Activated T-cell treated with anti-CD3 and anti-CD28 coated beads, Interleukin-2, amount 50 U/mL, for 24 hours (primary cell): ENCODE measurements around the gene MT1G.
A peak's percentile ranks its signal among the peaks of the same experiment; 100 is the strongest.
"Not testable (repeated sequence)": the region's sequence is repeated elsewhere in the genome, so short reads cannot be mapped to it uniquely, and the experiment has no call there.

Experiments used
- DNase-seq: peaks from one replicate; pipeline ENCODE4 v3.0.0-alpha.2; 2020
- H3K27ac Mint-ChIP-seq: 2 replicates; pipeline ENCODE4 v1.8.0; 2020; ENCODE audit warnings: mild to moderate bottlenecking, mixed read lengths
- H3K27me3 Mint-ChIP-seq: 2 replicates; pipeline ENCODE4 v1.8.0; 2020; ENCODE audit warnings: mixed read lengths
- H3K36me3 Mint-ChIP-seq: 2 replicates; pipeline ENCODE4 v1.8.0; 2020; ENCODE audit warnings: low read depth, mixed read lengths
- H3K4me1 Mint-ChIP-seq: 2 replicates; pipeline ENCODE4 v1.8.0; 2020; ENCODE audit warnings: low read depth, mixed read lengths
- H3K4me3 Mint-ChIP-seq: 2 replicates; pipeline ENCODE4 v1.8.0; 2020; ENCODE audit warnings: mild to moderate bottlenecking, moderate library complexity, mixed read lengths
- H3K9me3 Mint-ChIP-seq: 2 replicates; pipeline ENCODE4 v1.8.0; 2020; ENCODE audit warnings: mixed read lengths

The MT1G gene

GRCh38 chr16:56667581-56668571 is at the start of gene MT1G:
MT1G (minus strand) TSS chr16:56668065; CDS start chr16:56667993, 72 bp downstream.
- peaks cover 24% of the 10 kb centered on the region for H3K4me1 Mint-ChIP-seq
- peak within 1 kb of the TSS; percentile 64 for H3K4me3 Mint-ChIP-seq
- H3K27ac Mint-ChIP-seq: no peak within 1 kb of the TSS
- H3K27me3 Mint-ChIP-seq: peaks cover 65% of the 10 kb centered on the region
- peaks cover 1% of the 10 kb centered on the region for H3K36me3 Mint-ChIP-seq
- no peaks in the 10 kb centered on the region for H3K9me3 Mint-ChIP-seq
- DNase-seq: peak; percentile 59

DNA sequence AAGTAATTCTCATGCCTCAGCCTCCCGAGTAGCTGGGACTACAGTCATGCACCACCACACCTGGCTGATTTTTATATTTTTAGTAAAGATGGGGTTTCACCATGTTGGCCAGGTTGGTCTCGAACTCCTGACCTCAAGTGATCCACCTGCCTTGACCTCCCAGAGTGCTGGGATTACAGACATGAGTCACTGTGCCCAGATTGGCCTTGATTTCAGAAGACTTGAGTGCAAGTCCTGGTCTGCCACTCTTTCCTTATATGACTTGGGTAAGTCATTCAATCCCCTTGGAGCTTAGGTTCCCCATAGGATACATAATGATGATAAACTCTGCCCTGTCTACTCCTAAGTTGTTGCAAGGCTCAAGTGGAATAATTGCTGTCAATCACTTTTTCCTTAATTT is 49.7 kb upstream of the MT1G start:
- not testable (repeated sequence) for H3K27ac Mint-ChIP-seq, H3K27me3 Mint-ChIP-seq, H3K36me3 Mint-ChIP-seq, DNase-seq, H3K4me3 Mint-ChIP-seq, H3K9me3 Mint-ChIP-seq, H3K4me1 Mint-ChIP-seq

DNA sequence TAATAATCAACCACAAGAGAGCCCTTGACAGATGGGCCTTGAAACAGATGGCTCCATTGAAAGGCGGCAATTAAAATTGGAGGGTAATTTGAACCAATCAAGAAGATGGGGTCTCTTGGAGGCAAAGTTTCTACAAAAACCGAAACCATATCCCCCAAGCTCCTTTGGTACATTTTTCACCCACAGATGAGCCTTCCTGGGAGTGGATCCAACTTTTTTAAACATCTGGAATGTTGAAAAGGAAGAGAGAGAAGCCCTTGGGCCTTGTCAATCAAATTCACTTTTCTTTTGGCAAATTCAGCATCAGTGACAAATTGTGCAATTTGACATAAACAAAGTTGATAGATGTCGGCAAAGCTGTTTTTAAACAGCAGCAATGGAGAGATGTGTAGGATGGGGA is 48.9 kb upstream of the MT1G start:
- no peak for DNase-seq
- Mint-ChIP-seq H3K4me3 (no peak overlapping the region), H3K36me3 (no peaks in the 10 kb centered on the region), H3K27me3 (no peaks in the 10 kb centered on the region), H3K9me3 (no peaks in the 10 kb centered on the region), H3K4me1 (no peaks in the 10 kb centered on the region), H3K27ac (no peak overlapping the region)

DNA sequence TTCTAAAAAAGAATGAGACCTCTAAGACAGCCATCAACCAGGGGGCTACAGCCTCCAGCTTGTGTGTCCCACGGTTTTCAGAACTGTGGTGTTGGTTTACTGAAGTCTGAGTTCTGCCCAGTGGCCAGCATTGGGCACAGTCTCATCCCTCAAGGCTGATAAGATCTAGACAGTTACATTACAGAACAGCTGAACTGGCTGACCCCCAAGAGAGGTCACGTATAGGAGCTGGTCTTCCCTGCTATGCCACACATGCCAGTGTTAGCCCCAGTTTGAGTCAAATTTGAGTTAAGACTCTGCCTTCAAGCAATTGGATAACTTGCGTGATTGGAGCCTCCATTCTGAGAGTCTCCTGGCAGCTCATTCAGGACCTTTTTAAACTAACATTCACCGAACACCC is 47.3 kb upstream of the MT1G start:
- H3K27ac Mint-ChIP-seq: no peak overlapping the region
- H3K27me3 Mint-ChIP-seq: no peaks in the 10 kb centered on the region
- H3K36me3 Mint-ChIP-seq: no peaks in the 10 kb centered on the region
- H3K4me1 Mint-ChIP-seq: peaks cover 11% of the 10 kb centered on the region
- H3K4me3 Mint-ChIP-seq: no peak overlapping the region
- no peak for DNase-seq
- H3K9me3 Mint-ChIP-seq: no peaks in the 10 kb centered on the region

DNA sequence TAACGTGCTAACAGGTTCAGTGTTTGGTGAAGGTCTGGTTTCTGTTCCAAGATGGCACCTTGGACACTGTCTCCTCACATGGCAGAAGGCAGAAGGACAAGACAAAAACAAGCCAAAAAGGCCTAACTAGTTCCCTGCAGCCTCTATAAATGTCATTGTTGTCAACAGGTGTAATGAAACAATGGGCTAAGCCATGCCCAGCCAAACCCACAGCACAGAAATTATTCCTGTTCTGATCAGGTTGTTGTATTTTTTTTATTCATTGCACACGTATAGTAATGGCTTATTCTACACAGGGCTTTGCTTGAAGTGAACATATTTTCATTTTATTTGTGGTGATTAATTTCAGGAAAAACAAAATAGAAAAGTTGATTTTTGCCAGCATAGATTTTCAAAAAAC is 45.9 kb upstream of the MT1G start:
- Mint-ChIP-seq H3K27ac (no peak overlapping the region), H3K27me3 (no peaks in the 10 kb centered on the region), H3K4me3 (no peak overlapping the region), H3K4me1 (peaks cover 25% of the 10 kb centered on the region), H3K9me3 (no peaks in the 10 kb centered on the region), H3K36me3 (no peaks in the 10 kb centered on the region)
- no peak for DNase-seq

- no peaks in the 10 kb centered on the region for H3K36me3 Mint-ChIP-seq
- H3K4me3 Mint-ChIP-seq: no peak overlapping the region
- peaks cover 34% of the 10 kb centered on the region for H3K4me1 Mint-ChIP-seq
- no peak overlapping the region for H3K27ac Mint-ChIP-seq
- DNase-seq: no peak
- H3K9me3 Mint-ChIP-seq: no peaks in the 10 kb centered on the region
- H3K27me3 Mint-ChIP-seq: no peaks in the 10 kb centered on the region
Observed at GRCh38 chr16:56711862-56712261, 44.0 kb upstream of the MT1G start.

GRCh38 chr16:56710181-56710737 is 42.4 kb upstream of the MT1G start:
- DNase-seq: no peak
- H3K4me1 Mint-ChIP-seq: peaks cover 37% of the 10 kb centered on the region
- no peaks in the 10 kb centered on the region for H3K9me3 Mint-ChIP-seq
- H3K27ac Mint-ChIP-seq: peak overlapping the region; percentile 90
- no peaks in the 10 kb centered on the region for H3K36me3 Mint-ChIP-seq
- H3K27me3 Mint-ChIP-seq: no peaks in the 10 kb centered on the region
- H3K4me3 Mint-ChIP-seq: no peak overlapping the region

DNA sequence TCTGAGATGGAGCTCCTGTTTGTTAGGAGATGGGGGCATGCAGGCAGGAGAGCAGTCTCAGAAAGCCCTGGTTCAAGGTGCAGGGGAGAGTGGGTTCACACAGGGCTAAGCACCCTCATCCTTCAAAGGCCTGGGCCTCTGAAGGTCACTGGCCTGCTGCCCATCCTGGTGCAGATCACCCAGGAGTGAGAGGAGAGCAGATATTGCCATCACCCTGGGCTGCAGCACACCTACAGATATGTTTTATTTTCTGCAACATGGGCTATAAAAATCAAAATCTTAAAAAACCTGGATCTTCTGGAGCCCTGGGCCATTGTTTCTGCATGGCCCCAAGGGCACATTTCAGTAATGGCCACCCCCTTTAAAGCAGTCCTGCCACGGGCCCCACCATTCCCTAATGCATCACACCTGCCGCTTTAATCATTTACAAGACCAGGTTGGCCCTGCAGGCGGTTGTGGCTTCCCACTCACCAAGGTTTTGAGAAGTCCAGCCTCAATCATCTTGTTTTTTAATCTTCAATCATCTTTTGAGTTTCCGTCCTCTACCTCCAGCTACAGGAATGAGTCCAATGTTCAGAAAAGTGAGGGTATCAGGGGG is 41.7 kb upstream of the MT1G start:
- Mint-ChIP-seq H3K4me1 (peaks cover 37% of the 10 kb centered on the region), H3K36me3 (no peaks in the 10 kb centered on the region), H3K4me3 (peak overlapping the region; percentile 51), H3K9me3 (no peaks in the 10 kb centered on the region), H3K27ac (peak overlapping the region; percentile 90), H3K27me3 (no peaks in the 10 kb centered on the region)
- no peak for DNase-seq

- Mint-ChIP-seq H3K4me1 (peaks cover 37% of the 10 kb centered on the region), H3K36me3 (no peaks in the 10 kb centered on the region), H3K27me3 (no peaks in the 10 kb centered on the region), H3K9me3 (no peaks in the 10 kb centered on the region), H3K4me3 (peak overlapping the region; percentile 51), H3K27ac (peak overlapping the region; percentile 90)
- peak; percentile 47 for DNase-seq
Observed at GRCh38 chr16:56708525-56709442, 40.9 kb upstream of the MT1G start.

DNA sequence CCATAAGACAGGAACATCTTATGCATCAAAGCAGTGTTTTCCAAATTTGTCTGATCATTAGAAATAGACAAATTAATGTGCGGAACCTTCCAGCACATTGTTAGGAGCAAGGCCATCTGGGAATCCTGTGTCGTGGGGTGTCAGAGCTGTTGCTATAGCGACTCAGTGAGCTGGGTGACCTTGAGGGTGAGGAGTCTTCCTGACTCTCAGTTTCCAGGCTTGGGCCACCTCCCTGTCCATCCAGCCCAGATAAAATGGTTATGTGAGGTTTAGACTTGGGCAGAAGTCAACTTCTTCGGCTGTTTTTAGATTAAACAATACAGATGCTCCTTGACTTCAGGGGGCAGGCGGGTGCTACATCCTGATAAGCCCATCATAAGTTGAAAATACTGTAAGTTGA is 35.0 kb upstream of the MT1G start:
- no peaks in the 10 kb centered on the region for H3K27me3 Mint-ChIP-seq
- no peak overlapping the region for H3K27ac Mint-ChIP-seq
- no peaks in the 10 kb centered on the region for H3K36me3 Mint-ChIP-seq
- H3K4me1 Mint-ChIP-seq: peaks cover 17% of the 10 kb centered on the region
- no peaks in the 10 kb centered on the region for H3K9me3 Mint-ChIP-seq
- H3K4me3 Mint-ChIP-seq: no peak overlapping the region
- DNase-seq: no peak

DNA sequence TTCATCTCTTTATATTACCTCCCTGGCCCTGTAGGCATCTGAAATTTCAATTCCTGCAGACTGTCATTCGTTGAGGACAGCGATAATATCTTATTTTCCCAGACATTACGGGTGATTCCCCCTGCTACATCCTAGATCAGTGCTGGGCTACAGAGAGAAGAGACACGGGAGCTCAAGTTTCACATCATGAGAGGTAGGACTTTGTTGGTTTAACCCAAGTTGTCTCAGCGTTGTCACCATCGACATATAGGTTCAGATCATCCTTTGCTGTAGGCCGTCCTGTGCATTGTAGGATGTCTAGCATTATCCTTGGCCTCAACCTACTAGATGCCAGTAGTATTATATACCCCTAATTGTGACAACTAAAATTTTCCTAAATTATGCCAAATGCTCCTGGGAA is 33.7 kb upstream of the MT1G start:
- Mint-ChIP-seq H3K36me3 (no peaks in the 10 kb centered on the region), H3K4me1 (peaks cover 15% of the 10 kb centered on the region), H3K4me3 (no peak overlapping the region), H3K27ac (peak overlapping the region; percentile 63), H3K27me3 (no peaks in the 10 kb centered on the region), H3K9me3 (no peaks in the 10 kb centered on the region)
- no peak for DNase-seq

DNA sequence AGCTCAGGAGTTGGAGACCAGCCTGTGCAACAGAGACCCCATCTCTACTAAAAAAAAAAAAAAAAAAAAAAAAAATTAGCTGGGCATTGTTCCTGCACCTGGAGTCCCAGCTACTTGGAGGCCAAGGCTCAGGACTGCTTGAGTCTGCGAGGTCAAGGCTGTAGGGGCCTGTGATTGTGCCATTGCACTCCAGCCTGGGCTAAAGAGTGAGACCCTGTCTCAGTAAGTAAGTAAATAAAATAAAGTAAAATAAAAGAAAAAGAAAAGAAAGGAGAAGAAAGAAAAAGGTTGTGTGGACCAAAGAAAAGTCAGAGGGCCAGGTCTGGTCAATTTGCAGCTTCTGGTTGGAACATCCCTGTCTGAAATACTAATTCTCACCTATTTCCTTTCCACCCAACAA is 32.8 kb upstream of the MT1G start:
- no peaks in the 10 kb centered on the region for H3K27me3 Mint-ChIP-seq
- H3K36me3 Mint-ChIP-seq: no peaks in the 10 kb centered on the region
- no peak overlapping the region for H3K4me3 Mint-ChIP-seq
- H3K9me3 Mint-ChIP-seq: no peaks in the 10 kb centered on the region
- DNase-seq: no peak
- H3K27ac Mint-ChIP-seq: no peak overlapping the region
- peaks cover 15% of the 10 kb centered on the region for H3K4me1 Mint-ChIP-seq

DNA sequence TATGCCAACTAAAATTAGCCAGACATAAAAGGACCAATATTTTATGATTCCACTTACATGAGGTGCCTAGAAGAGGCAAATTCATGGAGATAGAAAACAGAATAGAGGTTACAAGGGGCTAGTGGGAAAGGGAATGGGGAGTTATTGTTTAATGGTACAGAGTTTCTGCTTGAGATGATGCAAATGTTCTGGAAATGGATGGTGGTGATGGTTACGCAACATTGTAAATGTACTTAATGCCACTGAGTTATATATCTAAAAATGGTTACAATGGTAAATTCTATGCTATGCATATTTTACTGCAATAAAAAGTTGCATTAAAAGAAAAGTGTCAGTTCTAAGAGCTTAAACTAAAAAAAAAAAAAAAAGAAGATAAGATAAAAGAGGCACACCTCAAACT is 32.3 kb upstream of the MT1G start:
- Mint-ChIP-seq H3K27me3 (no peaks in the 10 kb centered on the region), H3K9me3 (no peaks in the 10 kb centered on the region), H3K4me3 (no peak overlapping the region), H3K36me3 (no peaks in the 10 kb centered on the region), H3K4me1 (peaks cover 12% of the 10 kb centered on the region), H3K27ac (no peak overlapping the region)
- no peak for DNase-seq

DNA sequence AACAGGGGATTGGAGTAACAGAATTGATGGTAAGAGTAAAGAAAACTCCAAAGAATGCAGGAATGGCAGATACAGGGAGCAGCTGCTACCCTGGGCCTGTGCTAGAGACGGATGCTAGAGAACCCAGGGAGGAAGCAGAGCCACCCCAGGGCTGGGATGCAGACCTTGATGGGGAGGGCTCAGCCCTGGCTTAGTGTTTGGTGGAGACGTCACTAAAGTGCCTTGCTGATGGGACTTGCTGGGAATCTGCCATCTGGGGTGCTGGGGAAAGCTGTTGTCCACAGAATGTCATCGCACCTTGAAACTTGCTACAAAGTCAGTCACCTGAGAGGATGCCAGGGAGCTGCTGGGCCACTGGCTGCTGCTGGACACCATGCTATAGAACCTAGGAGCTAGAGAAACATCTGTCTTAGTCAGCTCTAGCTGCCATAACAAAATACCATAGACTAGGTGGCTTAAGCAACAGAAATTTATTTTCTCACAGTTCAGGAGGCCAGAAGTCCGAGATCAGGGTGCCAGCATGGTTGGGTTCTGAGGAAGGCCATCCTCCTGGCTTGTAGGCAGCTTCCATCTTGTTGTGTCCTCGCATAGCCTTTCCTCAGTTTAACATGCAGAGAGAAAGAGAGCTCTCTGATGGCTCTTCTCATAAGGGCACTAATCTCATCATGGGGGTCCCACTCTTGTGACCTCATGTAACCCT is 29.7 kb upstream of the MT1G start:
- H3K27ac Mint-ChIP-seq: no peak overlapping the region
- H3K36me3 Mint-ChIP-seq: no peaks in the 10 kb centered on the region
- no peak for DNase-seq
- H3K4me1 Mint-ChIP-seq: peaks cover 12% of the 10 kb centered on the region
- no peaks in the 10 kb centered on the region for H3K9me3 Mint-ChIP-seq
- H3K27me3 Mint-ChIP-seq: no peaks in the 10 kb centered on the region
- H3K4me3 Mint-ChIP-seq: no peak overlapping the region
